ENCODE measurements around the gene PDLIM1.
A peak's percentile ranks its signal among the peaks of the same experiment; 100 is the strongest.
"Not testable (repeated sequence)": the region's sequence is repeated elsewhere in the genome, so short reads cannot be mapped to it uniquely, and the experiment has no call there.

The PDLIM1 gene

GRCh38 chr10:95262763-95263518, 27.9 kb downstream of the PDLIM1 start:
- no peak for DNase-seq

- no peak for DNase-seq
Observed at GRCh38 chr10:95261926-95262325, 28.9 kb downstream of the PDLIM1 start.

- DNase-seq: no peak
Observed at GRCh38 chr10:95260909-95261552, 29.8 kb downstream of the PDLIM1 start.

- DNase-seq: no peak
Observed at GRCh38 chr10:95260397-95260881, 30.4 kb downstream of the PDLIM1 start.

GRCh38 chr10:95257849-95258248, 33.0 kb downstream of the PDLIM1 start:
- no peak for DNase-seq

GRCh38 chr10:95256268-95256667, 34.5 kb downstream of the PDLIM1 start:
- DNase-seq: no peak

- DNase-seq: no peak
Observed at GRCh38 chr10:95254629-95255028, 36.2 kb downstream of the PDLIM1 start.

GRCh38 chr10:95253686-95254085, 37.1 kb downstream of the PDLIM1 start:
- no peak for DNase-seq

GRCh38 chr10:95253007-95253406, 37.8 kb downstream of the PDLIM1 start:
- no peak for DNase-seq

GRCh38 chr10:95250856-95251255, 39.9 kb downstream of the PDLIM1 start:
- DNase-seq: no peak

GRCh38 chr10:95249467-95249866, 41.3 kb downstream of the PDLIM1 start:
- DNase-seq: no peak

GRCh38 chr10:95248989-95249388, 41.8 kb downstream of the PDLIM1 start:
- DNase-seq: no peak

- DNase-seq: no peak
Observed at GRCh38 chr10:95247881-95248583, 42.8 kb downstream of the PDLIM1 start.

- DNase-seq: no peak
Observed at GRCh38 chr10:95247200-95247880, 43.5 kb downstream of the PDLIM1 start.

- peak; percentile 6 to 58 for DNase-seq
Observed at GRCh38 chr10:95246582-95247051, 44.2 kb downstream of the PDLIM1 start.

GRCh38 chr10:95245425-95246055, 45.3 kb downstream of the PDLIM1 start:
- no peak for DNase-seq

- DNase-seq: no peak
Observed at GRCh38 chr10:95244152-95244551, 46.7 kb downstream of the PDLIM1 start.

- DNase-seq: no peak
Observed at GRCh38 chr10:95243318-95243617, 47.5 kb downstream of the PDLIM1 start.

GRCh38 chr10:95242581-95243317, 48.1 kb downstream of the PDLIM1 start:
- peak in 1 of 2 experiments; percentile 17 for DNase-seq

GRCh38 chr10:95241533-95241932, 49.3 kb downstream of the PDLIM1 start:
- peak in 1 of 2 experiments; percentile 12 for DNase-seq

GRCh38 chr10:95240811-95241210, 50.0 kb downstream of the PDLIM1 start:
- no peak for DNase-seq

GRCh38 chr10:95240096-95240495, 50.7 kb downstream of the PDLIM1 start:
- DNase-seq: not testable (repeated sequence)
